ENCODE results near the gene IER3IP1. TPM values are rescaled to one million over a fixed set of nuclear protein-coding genes. Genes with fewer than 3 reads are reported as not detected.

Gene IER3IP1
- total RNA-seq, 4 donors from 2014 or later, result 2.2 to 11.6 (median 5.8) TPM

DNA sequence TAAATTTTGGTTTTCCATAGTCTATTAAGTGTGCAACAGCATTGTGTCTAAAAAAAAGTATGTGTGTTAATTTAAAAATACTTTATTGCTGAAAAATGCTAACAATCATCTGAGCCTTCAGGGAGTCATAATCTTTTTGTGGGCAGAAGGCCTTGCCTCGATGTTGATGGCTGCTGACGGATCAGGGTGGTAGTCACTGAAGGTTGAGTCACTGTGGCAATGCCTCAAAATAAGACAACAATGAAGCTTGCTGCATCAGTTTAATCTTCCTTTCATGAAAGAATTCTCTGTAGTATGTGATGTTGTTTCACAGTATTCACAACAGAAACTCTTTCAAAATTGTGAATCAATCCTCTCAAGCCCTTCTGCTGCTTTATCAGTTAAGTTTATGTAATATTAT is 57.2 kb downstream of the IER3IP1 start:
- Histone ChIP-seq H3K27me3 (no peaks in the 10 kb centered on the region), H3K9me3 (no peaks in the 10 kb centered on the region), H3K27ac (no peak overlapping the region), H3K36me3 (peaks cover 0 to 16% (median 4%) of the 10 kb centered on the region in 4 donors), H3K4me1 (no peaks in the 10 kb centered on the region), H3K4me3 (no peak overlapping the region)
- WGBS, 2 donors (ENCODE audit: low coverage in 1 of 2), result 90% methylated on average over 2 of the region's 2 CpGs
- in situ Hi-C loops (cut with MboI; ENCODE audit: low pct_ligation_motif_present in 1 of 4, low pct_unique_long_range_greater_than_20kb in 1 of 4, low sequenced_read_pairs in 3 of 4) (no loop called here), intact Hi-C loops (cut with DNase I; ENCODE audit: low total_unique reads) (no loop called here)
- DNase-seq, result no peak
- TF ChIP-seq POLR2AphosphoS5 (IDR thresholded peaks at IDR 0.05), result no peak
- TF ChIP-seq CTCF (IDR thresholded peaks at IDR 0.05), result no peak
- TF ChIP-seq EP300 (IDR thresholded peaks at IDR 0.05; ENCODE audit: low read depth), result no peak
- TF ChIP-seq POLR2A (IDR thresholded peaks at IDR 0.05), result no peak

DNA sequence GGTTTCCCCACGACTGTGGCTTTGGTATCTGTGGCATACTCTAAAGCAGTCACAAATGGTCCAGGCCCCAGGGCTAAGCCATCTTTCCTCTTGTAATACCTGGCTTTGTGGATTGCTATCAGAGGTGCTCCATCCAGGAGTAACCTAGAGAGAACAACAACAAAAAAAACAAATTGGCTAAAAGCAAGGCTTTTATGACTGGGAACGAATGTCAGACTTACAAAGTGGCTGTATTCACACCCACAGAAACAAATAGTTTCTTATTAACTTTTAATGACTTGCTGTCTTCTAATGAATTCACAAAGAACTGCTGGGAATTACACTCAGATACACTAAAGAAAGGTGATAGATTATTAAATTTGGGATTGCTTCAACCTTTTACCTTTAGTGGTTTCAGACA is 61.0 kb downstream of the IER3IP1 start:
- H3K9me3 ChIP-seq, result no peaks in the 10 kb centered on the region
- in situ Hi-C loops (cut with MboI; ENCODE audit: low pct_ligation_motif_present in 1 of 4, low pct_unique_long_range_greater_than_20kb in 1 of 4, low sequenced_read_pairs in 3 of 4), result no loop called here
- intact Hi-C loops (cut with DNase I; ENCODE audit: low total_unique reads), result no loop called here
- no peak overlapping the region for H3K27ac ChIP-seq
- H3K27me3 ChIP-seq, result no peaks in the 10 kb centered on the region
- H3K36me3 ChIP-seq, result peaks cover 0 to 45% (median 16%) of the 10 kb centered on the region in 4 donors
- no peaks in the 10 kb centered on the region for H3K4me1 ChIP-seq
- no peak overlapping the region for H3K4me3 ChIP-seq
- 69 to 80% methylated on average over 2 of the region's 2 CpGs for WGBS, 2 donors (ENCODE audit: low coverage in 1 of 2)
- TF ChIP-seq POLR2AphosphoS5 (IDR thresholded peaks at IDR 0.05), result no peak
- no peak for TF ChIP-seq CTCF (IDR thresholded peaks at IDR 0.05)
- TF ChIP-seq EP300 (IDR thresholded peaks at IDR 0.05; ENCODE audit: low read depth), result no peak
- no peak for TF ChIP-seq POLR2A (IDR thresholded peaks at IDR 0.05)
- no peak for DNase-seq

- no peak for DNase-seq
- TF ChIP-seq EP300 (IDR thresholded peaks at IDR 0.05; ENCODE audit: low read depth), result no peak
- TF ChIP-seq POLR2AphosphoS5 (IDR thresholded peaks at IDR 0.05), result no peak
- TF ChIP-seq POLR2A (IDR thresholded peaks at IDR 0.05), result no peak
- TF ChIP-seq CTCF (IDR thresholded peaks at IDR 0.05), result no peak
- in situ Hi-C loops (cut with MboI; ENCODE audit: low pct_ligation_motif_present in 1 of 4, low pct_unique_long_range_greater_than_20kb in 1 of 4, low sequenced_read_pairs in 3 of 4), result no loop called here
- no peaks in the 10 kb centered on the region for H3K9me3 ChIP-seq
- no peak overlapping the region for H3K4me3 ChIP-seq
- no peaks in the 10 kb centered on the region for H3K27me3 ChIP-seq
- 91 to 100% methylated on average over 1 to 2 of the region's 2 CpGs for WGBS, 2 donors (ENCODE audit: low coverage in 1 of 2)
- no peaks in the 10 kb centered on the region for H3K4me1 ChIP-seq
- intact Hi-C loops (cut with DNase I; ENCODE audit: low total_unique reads), result no loop called here
- H3K27ac ChIP-seq, result no peak overlapping the region
- peaks cover 0 to 42% (median 15%) of the 10 kb centered on the region in 4 donors for H3K36me3 ChIP-seq
These were observed 62.2 kb downstream of the IER3IP1 start for GRCh38 chr18:47113796-47114540.

- in situ Hi-C loops (cut with MboI; ENCODE audit: low pct_ligation_motif_present in 1 of 4, low pct_unique_long_range_greater_than_20kb in 1 of 4, low sequenced_read_pairs in 3 of 4) (no loop called here), intact Hi-C loops (cut with DNase I; ENCODE audit: low total_unique reads) (no loop called here)
These were observed 65.5 kb downstream of the IER3IP1 start for GRCh38 chr18:47110492-47111274.

More at GRCh38 chr18:47110492-47111274, 65.5 kb downstream of the IER3IP1 start:
- Histone ChIP-seq H3K36me3 (peaks cover 0 to 54% (median 14%) of the 10 kb centered on the region in 4 donors), H3K9me3 (no peaks in the 10 kb centered on the region), H3K4me1 (no peaks in the 10 kb centered on the region), H3K27me3 (no peaks in the 10 kb centered on the region), H3K4me3 (no peak overlapping the region), H3K27ac (no peak overlapping the region)
- TF ChIP-seq EP300 (IDR thresholded peaks at IDR 0.05; ENCODE audit: low read depth) (no peak), CTCF (IDR thresholded peaks at IDR 0.05) (no peak), POLR2A (IDR thresholded peaks at IDR 0.05) (no peak), POLR2AphosphoS5 (IDR thresholded peaks at IDR 0.05) (no peak)
- no peak for DNase-seq
- WGBS, 2 donors (ENCODE audit: low coverage in 1 of 2), result 80 to 86% methylated on average over 4 to 6 of the region's 6 CpGs
